ENCODE measurements around the gene SCN2A. TPM values are rescaled to one million over a fixed set of nuclear protein-coding genes. Genes with fewer than 3 reads are reported as not detected.
"Not testable (repeated sequence)": the region's sequence is repeated elsewhere in the genome, so short reads cannot be mapped to it uniquely, and the experiment has no call there.

SCN2A gene
- polyA plus RNA-seq, 1 donor (not counting 4 experiments of a cell fraction or from before 2014, with no cell fraction given): 1.0 TPM

DNA sequence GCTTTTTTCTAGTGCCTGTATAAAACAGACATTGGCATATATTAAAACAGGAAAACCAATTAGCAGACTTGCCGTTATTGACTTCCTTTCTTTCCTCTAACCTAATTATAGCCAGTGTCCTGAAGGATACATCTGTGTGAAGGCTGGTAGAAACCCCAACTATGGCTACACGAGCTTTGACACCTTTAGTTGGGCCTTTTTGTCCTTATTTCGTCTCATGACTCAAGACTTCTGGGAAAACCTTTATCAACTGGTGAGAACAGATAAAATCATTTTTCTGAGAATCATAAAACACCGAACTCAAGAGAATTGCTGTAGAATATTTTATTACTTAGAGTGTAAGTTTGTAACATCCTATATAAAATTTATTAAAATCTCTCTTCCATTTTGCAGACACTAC, 74.3 kb downstream of the SCN2A start:
- Histone ChIP-seq H3K9me3 (ENCODE audit: control insufficient read depth, low read depth, low read length) (no peaks in the 10 kb centered on the region), H3K4me1 (ENCODE audit: control insufficient read depth, extremely low read depth, insufficient read depth, low read length) (no peaks in the 10 kb centered on the region), H3K27ac (ENCODE audit: control insufficient read depth, insufficient read depth, low read length) (no peak overlapping the region), H3K36me3 (ENCODE audit: control insufficient read depth in 2 of 2, extremely low read depth in 1 of 2, insufficient read depth in 2 of 2, low read length in 2 of 2) (no peaks in the 10 kb centered on the region), H4K20me1 (ENCODE audit: control insufficient read depth, extremely low read depth, insufficient read depth, low read length) (no peaks in the 10 kb centered on the region), H3K4me3 (ENCODE audit: control insufficient read depth in 2 of 3, extremely low read depth in 1 of 3, insufficient read depth in 2 of 3, low read depth in 1 of 3, low read length in 3 of 3) (no peak overlapping the region), H2AFZ (ENCODE audit: control insufficient read depth, low read length) (no peak overlapping the region), H3K4me2 (ENCODE audit: control insufficient read depth, extremely low read depth, insufficient read depth, low read depth, low read length) (no peak overlapping the region), H3K9me1 (ENCODE audit: control insufficient read depth, extremely low read depth, insufficient read depth, low read length) (no peaks in the 10 kb centered on the region), H3K79me2 (ENCODE audit: control insufficient read depth, insufficient read depth, low read length) (no peaks in the 10 kb centered on the region), H3K27me3 (ENCODE audit: control insufficient read depth, extremely low read depth, insufficient read depth, low read length) (no peaks in the 10 kb centered on the region), H3K9ac (ENCODE audit: control insufficient read depth, extremely low read depth, insufficient read depth, low read length) (no peak overlapping the region)
- DNase-seq (ENCODE audit: low read depth, low spot score) (no peak), FAIRE-seq (no peak)
- dilution Hi-C loops (cut with MboI; ENCODE audit: extremely low pct_ligation_motif_present, low sequenced_read_pairs): no loop called here
- TF ChIP-seq, protein P1, sequence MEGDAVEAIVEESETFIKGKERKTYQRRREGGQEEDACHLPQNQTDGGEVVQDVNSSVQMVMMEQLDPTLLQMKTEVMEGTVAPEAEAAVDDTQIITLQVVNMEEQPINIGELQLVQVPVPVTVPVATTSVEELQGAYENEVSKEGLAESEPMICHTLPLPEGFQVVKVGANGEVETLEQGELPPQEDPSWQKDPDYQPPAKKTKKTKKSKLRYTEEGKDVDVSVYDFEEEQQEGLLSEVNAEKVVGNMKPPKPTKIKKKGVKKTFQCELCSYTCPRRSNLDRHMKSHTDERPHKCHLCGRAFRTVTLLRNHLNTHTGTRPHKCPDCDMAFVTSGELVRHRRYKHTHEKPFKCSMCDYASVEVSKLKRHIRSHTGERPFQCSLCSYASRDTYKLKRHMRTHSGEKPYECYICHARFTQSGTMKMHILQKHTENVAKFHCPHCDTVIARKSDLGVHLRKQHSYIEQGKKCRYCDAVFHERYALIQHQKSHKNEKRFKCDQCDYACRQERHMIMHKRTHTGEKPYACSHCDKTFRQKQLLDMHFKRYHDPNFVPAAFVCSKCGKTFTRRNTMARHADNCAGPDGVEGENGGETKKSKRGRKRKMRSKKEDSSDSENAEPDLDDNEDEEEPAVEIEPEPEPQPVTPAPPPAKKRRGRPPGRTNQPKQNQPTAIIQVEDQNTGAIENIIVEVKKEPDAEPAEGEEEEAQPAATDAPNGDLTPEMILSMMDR (optimal IDR thresholded peaks at IDR 0.05 in 1 of 3, IDR thresholded peaks at IDR 0.05 in 1 of 3, conservative IDR thresholded peaks at IDR 0.05 in 1 of 3; ENCODE audit: extremely low read depth in 1 of 3, insufficient read depth in 2 of 3, low read length in 3 of 3): no peak
- TF ChIP-seq EZH2 (IDR thresholded peaks at IDR 0.05; ENCODE audit: low read length): no peak

DNA sequence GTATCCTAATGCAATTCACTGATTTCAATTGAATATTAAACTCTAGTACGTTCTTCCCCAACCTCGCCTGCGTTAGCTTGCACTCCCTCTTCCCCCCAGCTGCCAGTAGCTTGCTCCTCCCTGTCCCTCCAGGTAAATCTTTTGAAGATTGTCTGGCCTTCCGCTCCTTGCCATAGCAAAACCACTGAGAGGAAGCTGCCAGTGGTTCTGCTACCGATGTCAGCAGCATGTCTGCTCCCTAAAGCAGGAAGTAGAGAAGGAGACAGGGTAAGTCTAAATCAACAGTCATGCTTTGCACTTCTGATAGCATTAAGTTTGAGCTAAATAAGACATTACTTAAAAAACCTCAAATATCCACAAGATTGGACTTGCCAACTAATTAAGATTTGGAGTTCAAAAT, 89.1 kb downstream of the SCN2A start:
- no peaks in the 10 kb centered on the region for H3K27me3 ChIP-seq (ENCODE audit: control insufficient read depth, extremely low read depth, insufficient read depth, low read length)
- no peak overlapping the region for H3K9ac ChIP-seq (ENCODE audit: control insufficient read depth, extremely low read depth, insufficient read depth, low read length)
- dilution Hi-C loops (cut with MboI; ENCODE audit: extremely low pct_ligation_motif_present, low sequenced_read_pairs): no loop called here
- no peaks in the 10 kb centered on the region for H4K20me1 ChIP-seq (ENCODE audit: control insufficient read depth, extremely low read depth, insufficient read depth, low read length)
- no peak for FAIRE-seq
- H3K4me2 ChIP-seq (ENCODE audit: control insufficient read depth, extremely low read depth, insufficient read depth, low read depth, low read length): peak overlapping the region; percentile 51
- no peaks in the 10 kb centered on the region for H3K36me3 ChIP-seq (ENCODE audit: control insufficient read depth in 2 of 2, extremely low read depth in 1 of 2, insufficient read depth in 2 of 2, low read length in 2 of 2)
- no peak for DNase-seq (ENCODE audit: low read depth, low spot score)
- no peak for TF ChIP-seq EZH2 (IDR thresholded peaks at IDR 0.05; ENCODE audit: low read length)
- TF ChIP-seq, protein P1 (optimal IDR thresholded peaks at IDR 0.05 in 1 of 3, IDR thresholded peaks at IDR 0.05 in 1 of 3, conservative IDR thresholded peaks at IDR 0.05 in 1 of 3; ENCODE audit: extremely low read depth in 1 of 3, insufficient read depth in 2 of 3, low read length in 3 of 3): no peak
- H2AFZ ChIP-seq (ENCODE audit: control insufficient read depth, low read length): peak overlapping the region; percentile 89
- H3K9me3 ChIP-seq (ENCODE audit: control insufficient read depth, low read depth, low read length): no peaks in the 10 kb centered on the region
- H3K27ac ChIP-seq (ENCODE audit: control insufficient read depth, insufficient read depth, low read length): no peak overlapping the region
- no peaks in the 10 kb centered on the region for H3K79me2 ChIP-seq (ENCODE audit: control insufficient read depth, insufficient read depth, low read length)
- no peak overlapping the region for H3K4me3 ChIP-seq (ENCODE audit: control insufficient read depth in 2 of 3, extremely low read depth in 1 of 3, insufficient read depth in 2 of 3, low read depth in 1 of 3, low read length in 3 of 3)
- no peaks in the 10 kb centered on the region for H3K4me1 ChIP-seq (ENCODE audit: control insufficient read depth, extremely low read depth, insufficient read depth, low read length)
- H3K9me1 ChIP-seq (ENCODE audit: control insufficient read depth, extremely low read depth, insufficient read depth, low read length): no peaks in the 10 kb centered on the region

DNA sequence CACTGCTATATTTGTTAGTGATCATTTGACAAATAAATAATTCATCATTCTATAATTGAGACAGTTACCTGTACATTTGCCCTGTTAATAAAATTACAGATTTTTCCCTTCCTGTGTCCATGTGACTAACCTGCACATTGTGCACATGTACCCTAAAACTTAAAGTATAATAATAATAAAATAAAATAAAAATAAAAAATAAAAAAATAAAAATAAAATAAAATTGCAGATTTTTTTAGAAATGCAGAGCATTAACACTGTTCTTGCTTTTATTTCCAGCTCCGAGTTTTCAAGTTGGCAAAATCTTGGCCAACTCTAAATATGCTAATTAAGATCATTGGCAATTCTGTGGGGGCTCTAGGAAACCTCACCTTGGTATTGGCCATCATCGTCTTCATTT, 105.1 kb downstream of the SCN2A start:
- not testable (repeated sequence) for FAIRE-seq

More for the DNA sequence above, 105.1 kb downstream of the SCN2A start:
- H3K9me1 ChIP-seq (ENCODE audit: control insufficient read depth, extremely low read depth, insufficient read depth, low read length); H3K36me3 ChIP-seq (ENCODE audit: control insufficient read depth in 2 of 2, extremely low read depth in 1 of 2, insufficient read depth in 2 of 2, low read length in 2 of 2); H3K4me2 ChIP-seq (ENCODE audit: control insufficient read depth, extremely low read depth, insufficient read depth, low read depth, low read length); H3K4me3 ChIP-seq (ENCODE audit: control insufficient read depth in 2 of 3, extremely low read depth in 1 of 3, insufficient read depth in 2 of 3, low read depth in 1 of 3, low read length in 3 of 3); H3K27me3 ChIP-seq (ENCODE audit: control insufficient read depth, extremely low read depth, insufficient read depth, low read length); dilution Hi-C loops (cut with MboI; ENCODE audit: extremely low pct_ligation_motif_present, low sequenced_read_pairs); DNase-seq (ENCODE audit: low read depth, low spot score); H3K9ac ChIP-seq (ENCODE audit: control insufficient read depth, extremely low read depth, insufficient read depth, low read length); H4K20me1 ChIP-seq (ENCODE audit: control insufficient read depth, extremely low read depth, insufficient read depth, low read length); H3K27ac ChIP-seq (ENCODE audit: control insufficient read depth, insufficient read depth, low read length); H3K4me1 ChIP-seq (ENCODE audit: control insufficient read depth, extremely low read depth, insufficient read depth, low read length); H3K79me2 ChIP-seq (ENCODE audit: control insufficient read depth, insufficient read depth, low read length); H3K9me3 ChIP-seq (ENCODE audit: control insufficient read depth, low read depth, low read length); H2AFZ ChIP-seq (ENCODE audit: control insufficient read depth, low read length): not testable (repeated sequence)

Measured in keratinocyte (primary cell).